HEK293 (cell line): ENCODE results near the gene NSG1.
A peak's percentile ranks its signal among the peaks of the same experiment; 100 is the strongest.

Experiments
- CTCF ChIA-PET: fragments of 350-600 bp; formaldehyde crosslinking; extraction: SDS; loops from one replicate; lab custom pipeline; 2021; ENCODE audit warnings: antibody characterized with exemption; lab: Yijun Ruan, JAX
- POLR2A ChIA-PET: fragments of 300-600 bp; formaldehyde crosslinking; extraction: SDS; loops from one replicate; lab custom pipeline; 2020; ENCODE audit warnings: antibody characterized with exemption, inconsistent platforms; lab: Yijun Ruan, JAX
- H3K27ac ChIP-seq: fragments of 200-500 bp; sonication (Bioruptor generic); 2 replicates; pipeline ENCODE4 v1.5.1; 2014; ENCODE audit warnings: low read depth, low read length, control low read depth, inconsistent platforms; ENCODE audit errors: extremely low read depth
- H3K36me3 ChIP-seq, 2 experiments: fragments of 200-500 bp in 1 of 2; sonication (Bioruptor generic) in 1 of 2; 1 replicate in 1 of 2; 2 replicates in 1 of 2; pipeline ENCODE4 v1.5.1; 2014 to 2017; ENCODE audit warnings: inconsistent platforms in 2 of 2, low read length in 2 of 2; ENCODE audit not compliant: control insufficient read depth in 2 of 2, insufficient read depth in 1 of 2
- H3K4me1 ChIP-seq: fragments of 200-500 bp; sonication (Bioruptor generic); 2 replicates; pipeline ENCODE4 v1.5.1; 2014; ENCODE audit warnings: mild to moderate bottlenecking, low read length, inconsistent platforms; ENCODE audit not compliant: control insufficient read depth, insufficient read depth
- H3K4me3 ChIP-seq: 2 replicates; pipeline ENCODE4 v1.5.1; 2011; ENCODE audit warnings: low read depth, mild to moderate bottlenecking, control low read depth, low read length, moderate library complexity
- H3K9me3 ChIP-seq: fragments of 200-500 bp; sonication (Bioruptor generic); 2 replicates; pipeline ENCODE4 v1.5.1; 2014; ENCODE audit warnings: low read depth, low read length, inconsistent platforms; ENCODE audit not compliant: control insufficient read depth, insufficient read depth
- ATF2 ChIP-seq: fragments of 450-650 bp; formaldehyde crosslinking; IDR thresholded peaks from 2 replicates; pipeline ENCODE4 v1.5.1; 2016; ENCODE audit warnings: missing biosample characterization, missing genetic modification characterization, low read depth
- CTCF ChIP-seq: fragments of 450-650 bp; formaldehyde crosslinking; IDR thresholded peaks from 2 replicates; pipeline ENCODE4 v1.5.1; 2016; ENCODE audit warnings: missing biosample characterization, missing genetic modification characterization
- ELK4 ChIP-seq: IDR thresholded peaks from 2 replicates; pipeline ENCODE4 v1.6.1; 2011; ENCODE audit warnings: mild to moderate bottlenecking, low read depth, low read length, borderline replicate concordance
- GLI4 ChIP-seq: fragments of 450-650 bp; formaldehyde crosslinking; IDR thresholded peaks from 2 replicates; pipeline ENCODE4 v1.5.1; 2016; ENCODE audit warnings: missing biosample characterization, missing genetic modification characterization
- PRDM1 ChIP-seq: fragments of 450-650 bp; formaldehyde crosslinking; IDR thresholded peaks from 2 replicates; pipeline ENCODE4; 2016; ENCODE audit warnings: missing biosample characterization, missing genetic modification characterization
- SALL2 ChIP-seq: fragments of 450-650 bp; formaldehyde crosslinking; IDR thresholded peaks from 2 replicates; pipeline ENCODE4 v1.5.0; 2017; ENCODE audit warnings: missing biosample characterization, mild to moderate bottlenecking, missing genetic modification characterization, borderline replicate concordance
- ZBTB17 ChIP-seq: fragments of 450-650 bp; formaldehyde crosslinking; IDR thresholded peaks from 2 replicates; pipeline ENCODE4 v1.5.1; 2016; ENCODE audit warnings: missing biosample characterization, missing genetic modification characterization
- ZBTB7A ChIP-seq: fragments of 450-650 bp; formaldehyde crosslinking; IDR thresholded peaks from 2 replicates; pipeline ENCODE4 v1.5.1; 2016; ENCODE audit warnings: low read depth, missing biosample characterization, missing genetic modification characterization
- ZIC2 ChIP-seq: fragments of 450-650 bp; formaldehyde crosslinking; IDR thresholded peaks from 2 replicates; pipeline ENCODE4 v1.5.1; 2016; ENCODE audit warnings: missing biosample characterization, missing genetic modification characterization
- ZNF280C ChIP-seq: fragments of 450-650 bp; formaldehyde crosslinking; IDR thresholded peaks from 2 replicates; pipeline ENCODE4 v1.5.1; 2016; ENCODE audit warnings: missing biosample characterization, missing genetic modification characterization
- ZNF280D ChIP-seq: fragments of 450-650 bp; formaldehyde crosslinking; IDR thresholded peaks from 2 replicates; pipeline ENCODE4 v1.5.1; 2016; ENCODE audit warnings: missing biosample characterization, missing genetic modification characterization
- ZNF302 ChIP-seq: fragments of 450-650 bp; formaldehyde crosslinking; IDR thresholded peaks from 2 replicates; pipeline ENCODE4 v1.5.1; 2016; ENCODE audit warnings: missing biosample characterization, missing genetic modification characterization, low read depth
- ZNF341 ChIP-seq: fragments of 450-650 bp; formaldehyde crosslinking; IDR thresholded peaks from 2 replicates; pipeline ENCODE4; 2016; ENCODE audit warnings: low read depth, missing biosample characterization, missing genetic modification characterization
- ZNF521 ChIP-seq: fragments of 450-650 bp; formaldehyde crosslinking; IDR thresholded peaks from 2 replicates; pipeline ENCODE4 v1.5.1; 2017; ENCODE audit warnings: missing biosample characterization, mild to moderate bottlenecking, missing genetic modification characterization
- ZNF548 ChIP-seq: fragments of 450-650 bp; formaldehyde crosslinking; IDR thresholded peaks from 2 replicates; pipeline ENCODE4 v1.5.1; 2016; ENCODE audit warnings: missing biosample characterization, missing genetic modification characterization
- ZNF626 ChIP-seq: fragments of 450-650 bp; sonication (Bioruptor Pico); formaldehyde crosslinking; IDR thresholded peaks from 2 replicates; pipeline ENCODE4 v1.5.1; 2018; ENCODE audit warnings: missing biosample characterization, missing genetic modification characterization, inconsistent platforms
- ZNF747 ChIP-seq: fragments of 450-650 bp; formaldehyde crosslinking; IDR thresholded peaks from 2 replicates; pipeline ENCODE4 v1.5.1; 2016; ENCODE audit warnings: missing biosample characterization, missing genetic modification characterization
- TF ChIP-seq, protein P1 (sequence below): fragments of 450-650 bp; formaldehyde crosslinking; IDR thresholded peaks from 2 replicates; pipeline ENCODE4 v1.5.1; 2017; ENCODE audit warnings: missing biosample characterization, missing genetic modification characterization
- TF ChIP-seq, protein P2 (sequence below): fragments of 450-650 bp; formaldehyde crosslinking; IDR thresholded peaks from 2 replicates; pipeline ENCODE4 v1.5.1; 2016; ENCODE audit warnings: missing biosample characterization, missing genetic modification characterization, low read depth

The NSG1 gene

DNA sequence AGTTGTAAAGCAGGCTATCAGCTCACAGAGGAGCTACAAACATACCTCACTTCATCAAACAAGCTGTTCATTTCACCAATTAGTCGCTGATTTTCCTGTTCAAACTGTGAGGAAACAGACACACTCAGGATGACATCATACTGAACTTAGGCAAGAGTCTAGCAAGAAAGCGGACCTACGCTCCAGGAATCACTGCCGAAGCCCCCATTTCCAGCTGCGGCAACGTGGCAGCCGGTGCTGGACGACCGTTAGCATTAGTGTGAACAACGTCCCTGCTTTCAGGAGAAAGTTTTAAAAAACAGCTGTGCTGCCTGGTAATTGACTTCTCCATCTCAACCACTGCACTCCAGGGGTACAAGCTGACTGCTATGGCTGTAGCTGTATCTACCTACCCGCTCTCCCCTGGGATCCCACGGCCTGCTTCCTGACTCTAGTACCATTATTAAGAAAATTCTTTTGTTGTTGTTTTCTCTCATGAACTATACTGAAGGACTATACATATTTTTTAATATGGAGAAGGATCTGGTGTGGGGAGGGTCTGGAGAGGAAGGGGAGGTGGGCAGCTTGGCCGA is 38.3 kb downstream of the NSG1 start:
- no peaks in the 10 kb centered on the region for H3K4me1 ChIP-seq
- TF ChIP-seq GLI4 (no peak), ZNF280C (tag by site-specific recombination) (no peak), ATF2 (tag by site-specific recombination) (0 out of 2 replicates have a peak, but pooled peaks have one; percentile 13), ZNF626 (tag by site-specific recombination) (no peak), ZNF747 (tag by site-specific recombination) (no peak), ZNF302 (no peak), PRDM1 (tag by site-specific recombination) (no peak)
- TF ChIP-seq, protein P1, sequence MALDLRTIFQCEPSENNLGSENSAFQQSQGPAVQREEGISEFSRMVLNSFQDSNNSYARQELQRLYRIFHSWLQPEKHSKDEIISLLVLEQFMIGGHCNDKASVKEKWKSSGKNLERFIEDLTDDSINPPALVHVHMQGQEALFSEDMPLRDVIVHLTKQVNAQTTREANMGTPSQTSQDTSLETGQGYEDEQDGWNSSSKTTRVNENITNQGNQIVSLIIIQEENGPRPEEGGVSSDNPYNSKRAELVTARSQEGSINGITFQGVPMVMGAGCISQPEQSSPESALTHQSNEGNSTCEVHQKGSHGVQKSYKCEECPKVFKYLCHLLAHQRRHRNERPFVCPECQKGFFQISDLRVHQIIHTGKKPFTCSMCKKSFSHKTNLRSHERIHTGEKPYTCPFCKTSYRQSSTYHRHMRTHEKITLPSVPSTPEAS, result no peak
- TF ChIP-seq, all 188 proteins: peak for 1
- no peak overlapping the region for H3K27ac ChIP-seq
- H3K4me3 ChIP-seq, result no peak overlapping the region
- POLR2A ChIA-PET, result no interaction called here
- H3K36me3 ChIP-seq, result peaks cover 0 to 43% of the 10 kb centered on the region in 2 experiments; a peak in 1 of 3 replicates
- no peaks in the 10 kb centered on the region for H3K9me3 ChIP-seq
- CTCF ChIA-PET, result interaction anchor here (1.0 kb wide), 1 partner anchor 41 kb away, joined by 3 read pairs; no protein-coding TSS in a partner anchor

DNA sequence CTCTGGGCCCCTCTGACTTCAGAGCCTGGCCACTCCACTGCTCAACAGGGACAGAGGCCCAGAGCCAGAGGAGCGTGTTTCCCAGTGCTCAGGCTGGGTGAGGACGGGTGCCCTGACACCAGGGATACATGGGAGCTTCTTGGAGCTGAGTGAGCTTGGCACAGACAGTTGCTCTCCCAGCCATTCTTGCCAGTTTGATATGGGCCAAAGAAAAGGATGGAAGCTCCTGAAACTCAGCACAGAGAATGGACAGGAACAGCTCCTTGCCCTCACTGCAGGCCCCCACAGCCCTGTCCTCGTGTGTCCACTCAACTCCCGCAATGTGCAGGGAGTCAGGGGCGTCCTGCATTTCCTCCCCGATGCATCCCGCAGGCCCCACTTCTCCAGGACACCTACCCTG is 38.8 kb downstream of the NSG1 start:
- POLR2A ChIA-PET, result no interaction called here
- TF ChIP-seq ZIC2, result no peak
- TF ChIP-seq, protein P1, result no peak
- TF ChIP-seq, protein P2, sequence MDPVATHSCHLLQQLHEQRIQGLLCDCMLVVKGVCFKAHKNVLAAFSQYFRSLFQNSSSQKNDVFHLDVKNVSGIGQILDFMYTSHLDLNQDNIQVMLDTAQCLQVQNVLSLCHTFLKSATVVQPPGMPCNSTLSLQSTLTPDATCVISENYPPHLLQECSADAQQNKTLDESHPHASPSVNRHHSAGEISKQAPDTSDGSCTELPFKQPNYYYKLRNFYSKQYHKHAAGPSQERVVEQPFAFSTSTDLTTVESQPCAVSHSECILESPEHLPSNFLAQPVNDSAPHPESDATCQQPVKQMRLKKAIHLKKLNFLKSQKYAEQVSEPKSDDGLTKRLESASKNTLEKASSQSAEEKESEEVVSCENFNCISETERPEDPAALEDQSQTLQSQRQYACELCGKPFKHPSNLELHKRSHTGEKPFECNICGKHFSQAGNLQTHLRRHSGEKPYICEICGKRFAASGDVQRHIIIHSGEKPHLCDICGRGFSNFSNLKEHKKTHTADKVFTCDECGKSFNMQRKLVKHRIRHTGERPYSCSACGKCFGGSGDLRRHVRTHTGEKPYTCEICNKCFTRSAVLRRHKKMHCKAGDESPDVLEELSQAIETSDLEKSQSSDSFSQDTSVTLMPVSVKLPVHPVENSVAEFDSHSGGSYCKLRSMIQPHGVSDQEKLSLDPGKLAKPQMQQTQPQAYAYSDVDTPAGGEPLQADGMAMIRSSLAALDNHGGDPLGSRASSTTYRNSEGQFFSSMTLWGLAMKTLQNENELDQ (tag by site-specific recombination), result no peak
- no peak for TF ChIP-seq ZNF341 (tag by site-specific recombination)
- TF ChIP-seq ELK4, result no peak
- TF ChIP-seq ZNF548 (tag by site-specific recombination), result no peak
- TF ChIP-seq ZBTB17 (tag by site-specific recombination), result no peak
- no peak for TF ChIP-seq ZNF280D (tag by site-specific recombination)
- TF ChIP-seq SALL2, result no peak
- no peak for TF ChIP-seq ZNF521 (tag by site-specific recombination)
- TF ChIP-seq CTCF (tag by site-specific recombination), result no peak
- TF ChIP-seq ZBTB7A (tag by site-specific recombination), result no peak
- H3K4me3 ChIP-seq, result no peak overlapping the region
- no peaks in the 10 kb centered on the region for H3K4me1 ChIP-seq
- H3K9me3 ChIP-seq, result no peaks in the 10 kb centered on the region
- CTCF ChIA-PET, result interaction anchor here (0.6 to 1.0 kb wide), 2 partner anchors 41 to 62 kb away, joined by 3 to 4 read pairs; no protein-coding TSS in a partner anchor
- no peak overlapping the region for H3K27ac ChIP-seq
- H3K36me3 ChIP-seq, result peaks cover 0 to 38% of the 10 kb centered on the region in 2 experiments; a peak in 1 of 3 replicates
